CD4-positive, CD25-positive, alpha-beta regulatory T cell (primary cell): ENCODE results near the gene ISG15. TPM values are rescaled to one million over a fixed set of nuclear protein-coding genes. Genes with fewer than 3 reads are reported as not detected.

Source experiments
- ATAC-seq, 2 donors: fragments of 150-1000 bp; cut with Tn5 transposase; one replicate each; pipeline ENCODE4 v1.10.0; 2021; ENCODE audit warnings: low read depth in 2 of 2, moderate number of reproducible peaks in 2 of 2, moderate library complexity in 1 of 2
- DNase-seq, 3 donors: peaks; one replicate each; pipeline versions ENCODE4 v3.0.0 to v3.0.0-alpha.2; 2012 to 2022; ENCODE audit warnings: mixed read lengths in 1 of 3
- H3K27ac ChIP-seq: one replicate; pipeline ENCODE4 v1.7.0; 2013; ENCODE audit warnings: mild to moderate bottlenecking, low read length; ENCODE audit not compliant: insufficient read depth, poor library complexity, severe bottlenecking
- H3K27me3 ChIP-seq: one replicate; pipeline ENCODE4 v1.7.0; 2013; ENCODE audit warnings: low read length; ENCODE audit not compliant: control insufficient read depth, insufficient read depth
- H3K36me3 ChIP-seq: one replicate; pipeline ENCODE4 v1.7.0; 2013; ENCODE audit warnings: mild to moderate bottlenecking, low read length, moderate library complexity; ENCODE audit not compliant: control insufficient read depth, insufficient read depth
- H3K4me1 ChIP-seq: 2 replicates; pipeline ENCODE4 v1.7.0; 2013; ENCODE audit warnings: mild to moderate bottlenecking, low read length; ENCODE audit not compliant: insufficient read depth, control insufficient read depth, poor library complexity, severe bottlenecking
- H3K4me3 ChIP-seq: one replicate; pipeline ENCODE4 v1.7.0; 2013; ENCODE audit warnings: low read depth, mild to moderate bottlenecking, low read length, moderate library complexity
- H3K9me3 ChIP-seq, 2 experiments: 1 replicate in 1 of 2; 2 replicates in 1 of 2; pipeline ENCODE4 v1.7.0; 2013; ENCODE audit warnings: low read length in 2 of 2, mild to moderate bottlenecking in 1 of 2, moderate library complexity in 1 of 2; ENCODE audit not compliant: control insufficient read depth in 2 of 2
- H3K27ac Mint-ChIP-seq, 3 donors: one replicate each; pipeline ENCODE4 v1.8.0; 2020 to 2022; ENCODE audit warnings: mild to moderate bottlenecking in 3 of 3, mixed read lengths in 3 of 3, moderate library complexity in 2 of 3
- H3K27me3 Mint-ChIP-seq: one replicate; pipeline ENCODE4 v1.8.0; 2022; ENCODE audit warnings: mild to moderate bottlenecking, mixed read lengths
- H3K36me3 Mint-ChIP-seq: one replicate; pipeline ENCODE4 v1.8.0; 2020; ENCODE audit warnings: mixed read lengths
- H3K4me1 Mint-ChIP-seq, 4 donors: one replicate each; pipeline ENCODE4 v1.8.0; 2020 to 2022; ENCODE audit warnings: mixed read lengths in 4 of 4, mild to moderate bottlenecking in 1 of 4
- H3K4me3 Mint-ChIP-seq, 4 donors: one replicate each; pipeline ENCODE4 v1.8.0; 2020 to 2022; ENCODE audit warnings: mild to moderate bottlenecking in 4 of 4, mixed read lengths in 4 of 4, moderate library complexity in 3 of 4
- H3K9me3 Mint-ChIP-seq, 7 donors: one replicate each; pipeline ENCODE4 v1.8.0; 2020 to 2022; ENCODE audit warnings: mixed read lengths in 7 of 7, mild to moderate bottlenecking in 3 of 7, moderate library complexity in 2 of 7
- polyA plus RNA-seq, 4 donors: library from polyadenylated mRNA; unstranded; fragments of 300-500 nt; fragmentation: Illumina TruSeq; gene quantifications; one replicate each; pipeline ENCODE4 v1.2.3, GENCODE V29; 2021
- total RNA-seq: library from RNA; stranded (reverse); gene quantifications from one replicate; pipeline ENCODE4 v1.2.3, GENCODE V29; 2022

The ISG15 gene
- total and polyA plus RNA-seq, 5 donors from 2014 or later, result 76.7 to 489 (median 252) TPM

- H3K27ac ChIP-seq, result no peak overlapping the region
- no peak for ATAC-seq
- Mint-ChIP-seq H3K4me1 (peaks cover 0 to 18% (median 5%) of the 10 kb centered on the region in 4 donors), H3K9me3 (no peaks in the 10 kb centered on the region), H3K36me3 (no peaks in the 10 kb centered on the region), H3K27me3 (peaks cover 11% of the 10 kb centered on the region), H3K4me3 (peak overlapping the region; percentile 59 to 79 (median 69)), H3K27ac (no peak overlapping the region)
- H3K9me3 ChIP-seq, result no peaks in the 10 kb centered on the region
- DNase-seq, result no peak
- H3K4me3 ChIP-seq, result no peak overlapping the region
- no peaks in the 10 kb centered on the region for H3K27me3 ChIP-seq
- H3K36me3 ChIP-seq, result no peaks in the 10 kb centered on the region
- peaks cover 19% of the 10 kb centered on the region for H3K4me1 ChIP-seq
These were observed 8.0 kb downstream of the ISG15 start for GRCh38 chr1:1021010-1021919.

- no peaks in the 10 kb centered on the region for H3K36me3 Mint-ChIP-seq
- ATAC-seq (no peak), DNase-seq (no peak)
- no peaks in the 10 kb centered on the region for H3K9me3 Mint-ChIP-seq
- Histone ChIP-seq H3K9me3 (no peaks in the 10 kb centered on the region), H3K4me1 (peaks cover 19% of the 10 kb centered on the region), H3K4me3 (no peak overlapping the region), H3K36me3 (no peaks in the 10 kb centered on the region), H3K27me3 (no peaks in the 10 kb centered on the region), H3K27ac (no peak overlapping the region)
- H3K4me3 Mint-ChIP-seq, result peak overlapping the region in 2 of 4 donors; percentile 68 to 79
- H3K27ac Mint-ChIP-seq, result no peak overlapping the region
- peaks cover 11% of the 10 kb centered on the region for H3K27me3 Mint-ChIP-seq
- H3K4me1 Mint-ChIP-seq, result peaks cover 0 to 18% (median 5%) of the 10 kb centered on the region in 4 donors
These were observed 8.6 kb downstream of the ISG15 start for GRCh38 chr1:1021920-1022259.

DNA sequence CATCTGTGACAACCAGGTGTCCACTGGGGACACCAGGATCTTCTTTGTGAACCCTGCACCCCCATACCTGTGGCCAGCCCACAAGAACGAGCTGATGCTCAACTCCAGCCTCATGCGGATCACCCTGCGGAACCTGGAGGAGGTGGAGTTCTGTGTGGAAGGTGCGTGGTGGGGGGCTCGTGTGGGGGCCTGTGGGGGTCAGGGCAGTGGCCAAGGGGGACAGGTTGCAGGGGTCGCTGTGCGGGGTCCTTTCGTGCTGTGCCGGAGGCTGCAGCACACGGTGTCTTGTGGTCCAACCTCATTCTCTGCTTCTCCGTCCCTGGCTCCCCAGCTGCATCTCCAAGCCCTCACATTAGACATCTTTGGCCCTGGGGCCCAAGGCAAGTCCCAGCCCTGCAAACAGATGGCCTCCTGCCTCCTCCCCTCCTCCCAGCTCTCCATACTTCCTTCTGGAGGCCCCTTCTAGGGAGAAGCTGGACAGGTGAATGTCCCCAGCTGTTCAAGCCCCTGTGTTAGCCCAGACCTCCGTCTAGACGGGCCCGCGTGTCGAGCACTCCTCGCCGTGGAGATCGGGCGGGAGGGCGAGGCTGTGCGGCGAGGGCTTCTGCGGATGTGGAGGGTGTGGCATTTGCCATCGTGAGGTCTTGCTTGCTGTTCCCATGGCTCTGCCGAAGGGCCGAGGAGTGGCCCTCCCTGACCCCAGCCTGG lies 9.2 kb downstream of the ISG15 start:
- ATAC-seq (no peak), DNase-seq (no peak)
- H3K4me3 ChIP-seq, result no peak overlapping the region
- H3K4me3 Mint-ChIP-seq, result peak overlapping the region; percentile 50 to 82 (median 70)
- peaks cover 11% of the 10 kb centered on the region for H3K27me3 Mint-ChIP-seq
- H3K27me3 ChIP-seq, result no peaks in the 10 kb centered on the region
- H3K9me3 Mint-ChIP-seq, result no peaks in the 10 kb centered on the region
- H3K9me3 ChIP-seq, result no peaks in the 10 kb centered on the region
- H3K36me3 Mint-ChIP-seq, result no peaks in the 10 kb centered on the region
- no peak overlapping the region for H3K27ac Mint-ChIP-seq
- H3K36me3 ChIP-seq, result no peaks in the 10 kb centered on the region
- H3K27ac ChIP-seq, result no peak overlapping the region
- H3K4me1 Mint-ChIP-seq, result peaks cover 0 to 13% (median under 1%) of the 10 kb centered on the region in 4 donors
- peaks cover 19% of the 10 kb centered on the region for H3K4me1 ChIP-seq

- H3K9me3 ChIP-seq, result no peaks in the 10 kb centered on the region
- H3K4me3 ChIP-seq, result no peak overlapping the region
- Mint-ChIP-seq H3K27ac (no peak overlapping the region), H3K4me3 (peak overlapping the region in 2 of 4 donors; percentile 51 to 79), H3K27me3 (peaks cover 11% of the 10 kb centered on the region), H3K4me1 (peaks cover 0 to 12% (median 0%) of the 10 kb centered on the region in 4 donors), H3K36me3 (no peaks in the 10 kb centered on the region), H3K9me3 (no peaks in the 10 kb centered on the region)
- DNase-seq, result no peak
- H3K27ac ChIP-seq, result no peak overlapping the region
- H3K27me3 ChIP-seq, result no peaks in the 10 kb centered on the region
- H3K4me1 ChIP-seq, result peaks cover 19% of the 10 kb centered on the region
- ATAC-seq, result no peak
- no peaks in the 10 kb centered on the region for H3K36me3 ChIP-seq
These were observed 10.4 kb downstream of the ISG15 start for GRCh38 chr1:1023700-1024099.

DNA sequence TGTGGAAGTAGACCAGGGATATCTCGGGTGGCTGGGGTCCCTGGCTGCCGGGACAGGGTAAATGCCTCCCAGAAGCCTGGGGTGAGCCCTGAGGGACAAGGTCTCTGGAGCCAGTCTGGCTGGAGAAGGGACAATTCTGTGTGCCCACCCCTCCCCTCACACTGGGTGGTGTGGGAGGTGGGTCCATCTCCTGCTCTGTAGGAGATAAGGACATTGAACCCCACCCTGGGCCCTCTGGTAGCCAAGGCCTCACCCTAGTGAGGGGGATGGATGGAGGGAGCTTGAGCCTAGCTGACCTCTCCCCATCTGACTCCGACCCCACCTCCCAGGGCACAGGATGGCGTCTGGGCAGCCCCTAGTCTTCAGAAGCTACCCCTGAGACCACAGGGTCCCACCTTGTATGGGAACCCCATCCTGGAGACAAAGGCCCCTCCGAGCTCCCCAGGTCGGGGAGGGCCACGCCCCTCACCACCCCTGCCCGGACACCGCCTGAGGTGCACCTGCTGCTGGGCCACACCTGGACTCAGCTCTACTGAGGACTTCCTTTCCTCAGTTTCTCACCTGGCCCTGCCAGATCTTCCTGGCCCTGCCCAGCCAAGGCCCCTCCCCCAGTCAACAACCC lies 11.0 kb downstream of the ISG15 start:
- no peak overlapping the region for H3K27ac ChIP-seq
- peaks cover 15% of the 10 kb centered on the region for H3K4me1 ChIP-seq
- H3K36me3 ChIP-seq, result no peaks in the 10 kb centered on the region
- no peak for ATAC-seq
- H3K4me3 Mint-ChIP-seq, result no peak overlapping the region
- no peak overlapping the region for H3K4me3 ChIP-seq
- H3K4me1 Mint-ChIP-seq, result peaks cover 0 to 9% (median 0%) of the 10 kb centered on the region in 4 donors
- peaks cover 11% of the 10 kb centered on the region for H3K27me3 Mint-ChIP-seq
- H3K36me3 Mint-ChIP-seq, result no peaks in the 10 kb centered on the region
- H3K27ac Mint-ChIP-seq, result no peak overlapping the region
- H3K9me3 ChIP-seq, result no peaks in the 10 kb centered on the region
- H3K27me3 ChIP-seq, result no peaks in the 10 kb centered on the region
- no peaks in the 10 kb centered on the region for H3K9me3 Mint-ChIP-seq
- no peak for DNase-seq

DNA sequence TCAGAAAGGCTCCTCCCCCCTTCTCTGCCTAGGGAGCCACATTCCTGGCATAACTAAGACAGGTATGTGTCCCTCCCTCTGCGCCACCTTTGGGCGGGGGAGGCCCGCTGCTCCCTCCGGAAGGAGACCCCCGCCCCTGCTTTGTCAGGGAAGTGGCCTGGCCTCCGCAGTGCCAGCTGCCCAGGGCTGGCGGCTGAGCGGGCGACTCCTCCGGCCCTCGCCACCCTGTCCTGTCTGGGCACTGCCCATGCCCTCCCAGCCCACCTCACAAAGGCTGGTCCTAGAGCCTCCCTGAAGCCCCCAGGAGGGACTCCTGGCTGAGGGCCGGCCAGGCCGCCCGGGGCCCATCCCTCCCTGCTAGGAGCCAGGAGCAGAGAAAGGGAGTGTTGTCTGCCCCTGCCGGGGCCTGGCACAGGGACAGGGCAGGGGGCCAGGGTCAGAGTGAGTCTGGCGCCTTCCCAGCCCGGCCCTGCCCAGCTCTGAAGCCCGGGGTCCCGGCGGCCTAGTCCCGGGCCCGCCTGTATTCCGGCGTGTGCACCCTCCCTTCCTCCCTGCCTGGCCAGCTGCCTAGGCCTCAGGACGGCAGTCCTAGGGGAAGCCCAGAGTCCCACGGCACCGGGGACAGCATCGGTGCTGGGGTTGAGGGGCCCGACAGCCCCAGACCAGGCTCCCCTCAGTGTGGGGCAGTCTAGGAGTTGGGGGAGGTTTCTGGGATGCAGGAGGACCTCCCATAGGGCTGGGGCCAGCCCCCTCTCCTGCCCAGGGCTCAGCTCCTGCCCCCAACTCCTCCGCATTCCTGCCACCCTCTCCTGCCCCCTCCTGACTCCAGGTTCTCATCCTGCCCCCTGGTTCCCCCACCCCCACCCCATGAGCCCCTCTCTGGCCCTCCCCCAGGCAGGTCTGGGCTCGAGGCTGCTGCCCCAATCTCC lies 11.7 kb downstream of the ISG15 start:
- H3K27me3 Mint-ChIP-seq, result peaks cover 11% of the 10 kb centered on the region
- no peak for DNase-seq
- no peaks in the 10 kb centered on the region for H3K36me3 Mint-ChIP-seq

GRCh38 chr1:1025730-1026129 lies 12.4 kb downstream of the ISG15 start:
- DNase-seq, result no peak

More for the DNA sequence above, 11.7 kb downstream of the ISG15 start:
- Mint-ChIP-seq H3K27ac (no peak overlapping the region), H3K4me3 (no peak overlapping the region), H3K9me3 (no peaks in the 10 kb centered on the region), H3K4me1 (peaks cover 0 to 9% (median 0%) of the 10 kb centered on the region in 4 donors)
- Histone ChIP-seq H3K36me3 (no peaks in the 10 kb centered on the region), H3K27me3 (no peaks in the 10 kb centered on the region), H3K4me1 (peaks cover 14% of the 10 kb centered on the region), H3K9me3 (no peaks in the 10 kb centered on the region), H3K4me3 (no peak overlapping the region), H3K27ac (no peak overlapping the region)
- no peak for ATAC-seq

More at GRCh38 chr1:1025730-1026129, 12.4 kb downstream of the ISG15 start:
- Mint-ChIP-seq H3K4me1 (peaks cover 0 to 9% (median 0%) of the 10 kb centered on the region in 4 donors), H3K27me3 (peaks cover 11% of the 10 kb centered on the region), H3K36me3 (no peaks in the 10 kb centered on the region), H3K4me3 (no peak overlapping the region), H3K9me3 (no peaks in the 10 kb centered on the region), H3K27ac (no peak overlapping the region)
- no peak overlapping the region for H3K4me3 ChIP-seq
- no peak overlapping the region for H3K27ac ChIP-seq
- H3K4me1 ChIP-seq, result peaks cover 7% of the 10 kb centered on the region
- H3K36me3 ChIP-seq, result no peaks in the 10 kb centered on the region
- no peaks in the 10 kb centered on the region for H3K27me3 ChIP-seq
- no peak for ATAC-seq
- no peaks in the 10 kb centered on the region for H3K9me3 ChIP-seq
